HG03354 (cell line): ENCODE results near the gene GPC2.
"Not testable (repeated sequence)": the region's sequence is repeated elsewhere in the genome, so short reads cannot be mapped to it uniquely, and the experiment has no call there.

Experiments used
- ATAC-seq: cut with Tn5 transposase; IDR thresholded peaks from one replicate; pipeline ENCODE4 v1.9.1; 2021; ENCODE audit warnings: mild to moderate bottlenecking; ENCODE audit not compliant: unreplicated experiment, poor library complexity, severe bottlenecking

Gene GPC2

GRCh38 chr7:100208911-100209408, 31.8 kb upstream of the GPC2 start:
- ATAC-seq = peak; percentile 73

- ATAC-seq = no peak
Observed at GRCh38 chr7:100204454-100204853, 27.3 kb upstream of the GPC2 start.

GRCh38 chr7:100200693-100201092, 23.5 kb upstream of the GPC2 start:
- ATAC-seq = no peak

GRCh38 chr7:100198266-100198665, 21.1 kb upstream of the GPC2 start:
- no peak for ATAC-seq

- ATAC-seq = not testable (repeated sequence)
Observed at GRCh38 chr7:100195901-100196322, 18.7 kb upstream of the GPC2 start.

GRCh38 chr7:100195222-100195621, 18.0 kb upstream of the GPC2 start:
- no peak for ATAC-seq

- no peak for ATAC-seq
Observed at GRCh38 chr7:100192969-100193368, 15.8 kb upstream of the GPC2 start.

- not testable (repeated sequence) for ATAC-seq
Observed at GRCh38 chr7:100192281-100192862, 15.2 kb upstream of the GPC2 start.

- no peak for ATAC-seq
Observed at GRCh38 chr7:100191775-100192174, 14.6 kb upstream of the GPC2 start.

GRCh38 chr7:100190048-100190711, 13.0 kb upstream of the GPC2 start:
- peak; percentile 47 for ATAC-seq

GRCh38 chr7:100189061-100189460, 11.9 kb upstream of the GPC2 start:
- no peak for ATAC-seq

- no peak for ATAC-seq
Observed at GRCh38 chr7:100185726-100186125, 8.5 kb upstream of the GPC2 start.

- ATAC-seq = not testable (repeated sequence)
Observed at GRCh38 chr7:100183090-100183489, 5.9 kb upstream of the GPC2 start.

GRCh38 chr7:100182616-100183015, 5.4 kb upstream of the GPC2 start:
- ATAC-seq = not testable (repeated sequence)

- not testable (repeated sequence) for ATAC-seq
Observed at GRCh38 chr7:100180084-100180483, 2.9 kb upstream of the GPC2 start.

- no peak for ATAC-seq
Observed at GRCh38 chr7:100176096-100177044, 811 bp downstream of the GPC2 start.

- ATAC-seq = no peak
Observed at GRCh38 chr7:100175296-100175935, 1.8 kb downstream of the GPC2 start.

- ATAC-seq = no peak
Observed at GRCh38 chr7:100174582-100174981, 2.6 kb downstream of the GPC2 start.

GRCh38 chr7:100173806-100174495, 3.2 kb downstream of the GPC2 start:
- no peak for ATAC-seq
